GM18517 (cell line): ENCODE data around the gene TANC1.

Experiments
- ATAC-seq: cut with Tn5 transposase; IDR thresholded peaks from one replicate; pipeline ENCODE4 v1.9.1; 2021; ENCODE audit warnings: mild to moderate bottlenecking, moderate library complexity; ENCODE audit not compliant: unreplicated experiment

The TANC1 gene

DNA sequence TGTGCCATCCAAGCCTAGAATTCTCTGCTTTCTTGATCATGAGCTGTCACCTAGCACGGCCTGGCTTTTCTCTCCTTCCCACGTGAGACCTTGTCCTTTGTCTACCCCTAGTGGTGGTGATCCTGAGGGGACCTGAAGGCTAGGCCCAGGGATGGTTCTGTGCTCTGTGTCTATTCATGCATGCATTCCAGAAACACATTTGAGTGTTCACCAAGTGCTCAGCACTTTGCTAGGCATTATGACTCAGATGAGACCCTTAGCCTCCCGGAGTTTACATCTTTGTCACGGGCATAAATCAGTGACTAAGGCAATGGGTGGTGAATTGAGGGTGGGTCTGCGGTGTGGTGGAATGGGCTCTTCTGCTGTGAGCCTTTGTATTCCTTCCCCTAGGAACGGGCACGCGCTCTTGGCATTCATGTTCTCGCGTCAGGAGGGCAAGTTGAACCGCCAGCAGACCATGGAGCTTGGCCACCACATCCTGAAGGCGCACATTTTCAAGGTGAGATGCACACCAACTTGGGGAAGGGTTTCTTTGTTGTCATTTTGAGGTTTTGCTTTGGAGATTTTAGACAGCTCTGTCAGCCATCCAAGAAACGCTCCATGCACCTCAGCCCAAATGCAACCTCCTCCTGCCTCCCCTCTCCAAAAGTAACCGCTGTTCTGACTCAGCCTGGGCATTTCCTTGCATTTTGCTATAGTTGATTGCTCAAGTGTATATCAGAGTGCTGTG is 217.1 kb downstream of the TANC1 start:
- ATAC-seq: peak; percentile 67

DNA sequence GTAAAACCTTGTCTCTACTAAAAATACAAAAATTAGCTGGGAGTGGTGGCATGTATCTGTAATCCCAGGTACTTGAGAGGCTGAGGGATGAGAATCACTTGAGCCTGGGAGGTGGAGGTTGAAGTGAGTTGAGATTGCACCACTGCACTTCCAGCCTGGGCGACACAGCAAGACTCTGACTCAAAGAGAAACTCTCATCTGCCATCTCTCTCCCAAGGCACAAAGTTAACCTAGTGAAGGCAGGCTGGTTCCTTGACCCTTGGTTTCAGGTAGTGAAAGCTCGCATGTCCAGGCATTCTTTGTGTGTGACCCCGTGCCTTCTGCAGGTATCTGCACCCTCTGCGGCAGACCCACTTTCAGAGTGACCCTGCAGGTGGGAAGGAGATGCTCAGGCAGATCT is 218.0 kb downstream of the TANC1 start:
- ATAC-seq: peak; percentile 54

DNA sequence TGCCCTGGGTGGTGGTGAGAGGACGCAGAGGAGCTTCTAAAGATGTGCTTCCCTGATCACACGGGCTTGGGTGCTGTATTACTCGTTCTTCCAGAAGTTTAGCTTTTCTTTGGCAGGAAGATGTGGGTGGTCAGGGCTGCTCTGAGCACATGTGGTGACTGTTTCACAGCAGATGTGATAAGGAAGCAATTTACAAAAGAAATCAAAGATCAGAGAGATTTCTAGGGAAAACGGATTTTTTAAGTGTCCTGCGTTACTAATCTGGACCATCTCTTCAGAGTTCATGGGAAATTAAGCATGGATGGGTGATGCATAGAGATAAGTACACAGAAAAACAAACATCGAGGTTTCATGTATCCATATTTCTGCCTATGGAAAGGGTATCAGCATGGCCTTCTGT is 218.7 kb downstream of the TANC1 start:
- no peak for ATAC-seq

DNA sequence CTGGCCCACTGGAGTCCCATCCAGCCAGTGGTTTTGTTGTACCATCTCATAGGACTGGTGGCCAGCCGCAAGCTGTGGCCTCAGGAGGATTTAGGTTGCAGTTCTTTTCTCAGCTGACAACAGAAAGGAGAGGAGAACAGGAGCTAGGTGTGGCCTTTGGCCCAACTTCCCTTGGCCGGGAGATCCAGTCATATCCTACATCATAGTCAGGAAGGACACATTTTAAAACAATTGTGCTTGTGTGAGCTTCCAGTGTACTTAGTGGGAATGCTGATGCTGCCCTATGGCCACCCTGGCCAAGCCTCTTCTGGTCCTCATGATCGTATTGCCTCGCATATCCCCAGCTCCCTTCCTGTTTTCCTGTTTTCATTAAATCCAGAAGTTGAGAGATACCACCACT is 220.0 kb downstream of the TANC1 start:
- ATAC-seq: no peak

DNA sequence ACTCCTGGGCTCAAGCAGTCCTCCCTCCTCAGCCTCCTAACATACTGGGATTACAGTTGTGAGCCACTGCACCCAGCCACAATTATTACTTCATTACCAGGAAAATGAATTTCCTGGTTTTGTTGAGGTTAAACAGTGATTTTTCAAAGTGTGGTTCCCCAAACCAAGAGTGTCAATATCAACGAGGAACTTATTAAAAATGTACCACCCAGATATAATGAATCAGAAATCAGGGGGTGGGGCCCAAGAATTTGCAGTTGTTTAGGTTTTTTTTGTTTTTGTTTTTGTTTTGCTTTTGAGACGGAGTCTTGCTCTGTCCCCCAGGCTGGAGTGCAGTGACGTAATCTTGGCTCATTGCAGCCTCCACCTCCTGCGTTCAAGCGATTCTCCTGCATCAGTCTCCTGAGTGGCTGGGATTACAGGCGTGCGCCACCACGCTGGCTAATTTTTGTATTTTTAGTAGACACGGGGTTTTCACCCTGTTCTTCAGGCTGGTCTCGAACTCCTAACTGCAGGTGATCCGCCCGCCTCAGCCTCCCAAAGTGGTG is 224.0 kb downstream of the TANC1 start:
- no peak for ATAC-seq

DNA sequence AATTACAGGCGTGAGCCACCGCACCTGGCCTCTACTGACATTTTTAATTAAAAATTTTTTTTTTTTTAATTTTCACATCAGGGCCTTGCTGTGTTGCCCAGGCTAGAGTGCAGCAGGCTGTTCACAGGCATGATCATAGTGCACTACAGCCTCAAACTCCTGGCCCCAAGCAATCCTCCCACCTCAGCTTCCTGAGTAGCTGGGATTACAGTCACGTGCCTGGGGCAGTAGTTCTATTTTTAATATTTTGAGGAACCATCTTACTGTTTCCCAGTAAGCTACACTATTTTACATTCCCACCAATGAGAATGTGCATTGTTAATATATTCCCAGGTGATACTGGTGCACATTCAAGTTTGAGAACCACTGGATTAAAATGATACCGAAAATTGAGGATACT is 225.4 kb downstream of the TANC1 start:
- ATAC-seq: no peak

DNA sequence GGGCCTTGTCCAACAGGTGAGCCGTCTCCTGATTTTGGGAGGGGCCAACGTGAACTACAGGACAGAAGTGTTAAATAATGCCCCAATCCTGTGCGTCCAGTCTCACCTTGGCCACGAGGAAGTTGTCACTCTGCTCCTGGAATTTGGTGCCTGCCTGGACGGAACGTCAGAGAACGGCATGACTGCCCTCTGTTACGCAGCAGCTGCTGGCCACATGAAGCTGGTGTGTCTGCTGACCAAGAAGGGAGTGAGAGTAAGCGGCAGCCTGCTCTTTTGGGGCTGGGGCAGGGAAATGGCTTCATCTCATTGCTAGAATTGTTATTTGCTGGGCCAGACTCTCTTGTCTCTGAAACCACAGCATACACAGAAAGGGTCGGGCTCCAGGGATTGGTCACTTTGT is 225.8 kb downstream of the TANC1 start:
- no peak for ATAC-seq

DNA sequence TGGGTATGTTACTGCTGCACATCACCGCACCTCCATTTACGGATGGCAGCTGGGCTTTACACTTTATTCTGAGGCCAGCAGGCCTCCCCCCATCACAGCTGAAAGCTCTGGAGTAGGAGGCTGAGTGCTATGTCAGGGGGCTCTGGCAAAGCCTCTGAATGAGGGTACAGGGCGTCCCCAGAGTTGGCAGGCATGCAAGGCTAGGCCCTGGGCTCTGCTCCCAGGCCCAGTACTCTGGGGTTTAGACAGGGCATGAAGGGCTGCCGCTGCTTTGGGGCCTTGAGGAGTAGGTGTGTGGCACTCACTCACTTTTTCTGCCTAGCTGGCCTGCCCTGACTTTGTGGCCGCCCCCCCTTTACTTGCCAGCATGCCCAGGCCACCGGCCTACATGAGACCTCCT is 227.3 kb downstream of the TANC1 start:
- no peak for ATAC-seq

DNA sequence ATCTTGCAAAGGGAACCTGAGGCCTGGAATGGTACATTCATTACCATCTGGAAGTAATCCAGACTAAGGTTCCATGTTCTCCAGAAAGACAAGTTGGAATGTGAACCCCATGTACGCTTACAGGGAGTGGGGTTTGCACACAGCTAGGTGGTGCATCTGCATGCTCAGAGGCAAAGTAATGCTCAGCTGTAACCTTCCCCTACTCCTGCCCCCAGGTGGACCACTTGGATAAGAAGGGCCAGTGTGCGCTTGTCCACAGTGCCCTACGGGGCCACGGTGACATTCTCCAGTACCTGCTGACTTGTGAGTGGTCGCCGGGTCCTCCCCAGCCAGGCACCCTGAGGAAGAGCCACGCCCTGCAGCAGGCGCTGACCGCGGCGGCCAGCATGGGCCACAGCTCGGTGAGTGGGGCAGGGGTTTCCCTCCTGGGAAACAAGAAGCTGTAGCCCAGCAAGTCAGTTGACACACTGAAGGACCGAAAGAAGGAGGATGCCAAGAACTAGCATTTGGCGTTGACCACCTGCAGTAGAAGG is 228.0 kb downstream of the TANC1 start:
- ATAC-seq: no peak

DNA sequence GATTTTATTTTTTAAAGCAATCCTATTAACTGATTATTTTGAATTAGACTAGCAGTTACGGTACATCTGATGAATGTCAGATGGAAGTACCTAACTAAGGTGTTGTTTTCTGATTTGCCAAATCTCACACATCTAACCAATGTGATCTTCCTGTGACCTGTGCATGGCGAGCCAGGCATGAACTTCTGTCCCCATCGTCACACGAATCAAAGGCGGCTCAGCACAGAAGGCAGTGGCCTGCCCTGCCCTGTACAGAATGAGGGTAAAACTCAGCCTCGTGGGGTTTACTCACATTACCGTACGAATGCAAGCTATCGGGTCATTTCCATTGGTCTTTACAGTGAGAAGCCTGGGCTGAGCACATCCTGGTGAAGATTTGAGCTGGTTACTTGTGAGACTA is 230.8 kb downstream of the TANC1 start:
- no peak for ATAC-seq

DNA sequence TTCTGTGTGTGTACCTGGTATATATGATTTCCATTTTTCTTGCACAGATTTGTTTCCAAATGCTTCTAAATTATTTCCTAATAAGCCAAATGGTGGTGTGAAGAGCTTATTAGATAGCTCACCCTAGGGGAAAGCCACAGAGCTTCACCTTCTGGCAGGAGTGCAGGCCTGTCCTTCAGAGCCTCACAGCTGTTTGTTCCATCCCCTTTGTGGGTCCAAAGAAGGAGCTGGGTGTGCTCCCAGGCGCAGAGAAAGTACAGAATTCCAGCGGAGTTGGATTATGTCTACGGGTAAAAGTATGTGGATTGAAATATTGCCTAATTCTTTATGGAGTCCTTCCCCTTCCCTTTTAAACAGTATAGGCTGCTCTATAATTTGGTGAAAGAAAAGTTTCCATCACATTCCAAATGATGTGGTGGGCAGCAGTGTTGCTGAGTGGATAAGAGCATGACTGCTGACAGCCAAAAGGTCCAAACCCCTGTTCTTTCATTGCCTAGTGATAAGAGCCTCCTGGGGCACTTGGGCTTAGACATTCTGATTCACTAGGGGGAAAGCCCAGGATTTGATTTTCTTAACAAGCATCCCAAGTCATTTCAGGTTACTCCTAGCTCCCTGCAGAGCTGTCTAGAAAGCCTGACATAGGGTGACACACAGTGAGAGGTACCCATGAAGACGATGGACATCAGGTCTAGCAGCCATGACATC is 231.5 kb downstream of the TANC1 start:
- ATAC-seq: no peak

DNA sequence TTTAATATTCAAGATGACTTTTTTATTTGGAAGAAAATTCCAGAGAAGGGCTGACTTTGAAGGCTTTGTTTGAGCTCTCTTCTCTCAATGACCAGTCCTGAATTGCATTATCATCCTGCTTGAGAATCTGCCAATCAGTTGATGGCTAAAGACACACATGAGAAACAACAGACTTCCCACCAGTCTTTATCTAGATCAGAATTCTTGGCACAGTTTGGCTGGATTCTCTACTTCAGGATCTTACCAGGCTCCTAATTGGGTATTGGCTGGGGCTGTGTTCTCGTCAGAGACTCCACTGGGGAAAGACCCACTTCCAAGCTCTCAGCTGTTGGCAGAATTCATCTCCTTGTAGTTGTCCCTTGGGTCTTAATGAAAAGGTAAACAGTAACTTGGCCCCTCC is 232.1 kb downstream of the TANC1 start:
- no peak for ATAC-seq

DNA sequence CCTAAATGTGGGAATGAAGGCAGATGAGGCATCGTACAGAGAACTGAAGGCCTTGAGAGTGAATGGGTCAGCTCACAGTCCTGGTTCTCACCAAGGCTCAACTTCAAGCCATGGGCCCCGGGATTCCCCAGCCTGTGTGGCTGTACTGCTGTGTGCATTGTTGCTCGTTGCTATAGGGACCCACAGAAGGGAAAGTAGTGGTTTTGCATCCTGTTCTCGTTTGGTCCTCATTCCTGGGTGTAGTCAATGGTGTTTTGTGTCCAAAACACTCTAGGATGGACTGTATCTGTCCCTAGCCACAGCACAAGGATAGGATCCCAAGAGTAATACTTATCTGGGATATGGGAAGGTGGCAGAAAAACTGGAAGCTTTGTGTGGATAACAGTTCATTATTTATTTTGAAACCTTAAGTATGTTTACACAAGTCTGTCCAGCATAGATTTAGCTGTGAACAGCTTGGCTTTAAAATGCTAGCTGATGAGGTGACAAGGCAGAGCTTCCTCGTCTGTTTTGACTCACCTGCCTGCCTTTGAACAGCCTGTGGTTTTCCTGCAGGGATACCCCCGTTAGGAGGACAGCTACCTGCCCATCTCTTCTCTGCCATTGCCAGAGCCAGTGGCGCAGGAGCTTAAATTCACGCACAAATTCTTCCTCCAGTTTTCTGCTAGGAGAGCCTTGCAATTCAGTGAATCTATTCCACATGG is 233.1 kb downstream of the TANC1 start:
- ATAC-seq: peak; percentile 98

DNA sequence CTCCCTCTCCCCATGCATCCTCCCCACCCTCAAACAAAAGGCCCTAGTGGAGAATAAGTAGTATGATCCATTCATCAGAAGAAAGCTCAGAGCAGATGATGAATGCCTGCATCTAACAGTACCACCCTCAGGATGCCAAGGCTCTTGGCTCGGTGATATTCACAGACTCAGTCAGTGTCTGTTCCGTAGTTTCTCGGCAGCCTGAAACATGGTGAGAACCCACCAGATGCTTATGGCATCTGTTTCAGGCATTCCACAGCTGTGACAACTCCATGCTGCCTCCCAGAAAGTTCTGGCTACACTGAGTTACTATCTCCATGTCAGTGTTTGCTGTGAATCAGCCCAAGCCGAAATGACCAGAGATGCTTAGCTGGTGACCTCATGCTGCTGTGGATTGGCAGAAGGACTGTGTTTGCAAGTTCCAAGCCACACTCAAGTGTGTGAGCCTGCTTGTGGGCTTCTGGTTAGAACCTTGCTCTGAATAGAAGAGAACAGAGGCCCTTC is 234.2 kb downstream of the TANC1 start:
- no peak for ATAC-seq

DNA sequence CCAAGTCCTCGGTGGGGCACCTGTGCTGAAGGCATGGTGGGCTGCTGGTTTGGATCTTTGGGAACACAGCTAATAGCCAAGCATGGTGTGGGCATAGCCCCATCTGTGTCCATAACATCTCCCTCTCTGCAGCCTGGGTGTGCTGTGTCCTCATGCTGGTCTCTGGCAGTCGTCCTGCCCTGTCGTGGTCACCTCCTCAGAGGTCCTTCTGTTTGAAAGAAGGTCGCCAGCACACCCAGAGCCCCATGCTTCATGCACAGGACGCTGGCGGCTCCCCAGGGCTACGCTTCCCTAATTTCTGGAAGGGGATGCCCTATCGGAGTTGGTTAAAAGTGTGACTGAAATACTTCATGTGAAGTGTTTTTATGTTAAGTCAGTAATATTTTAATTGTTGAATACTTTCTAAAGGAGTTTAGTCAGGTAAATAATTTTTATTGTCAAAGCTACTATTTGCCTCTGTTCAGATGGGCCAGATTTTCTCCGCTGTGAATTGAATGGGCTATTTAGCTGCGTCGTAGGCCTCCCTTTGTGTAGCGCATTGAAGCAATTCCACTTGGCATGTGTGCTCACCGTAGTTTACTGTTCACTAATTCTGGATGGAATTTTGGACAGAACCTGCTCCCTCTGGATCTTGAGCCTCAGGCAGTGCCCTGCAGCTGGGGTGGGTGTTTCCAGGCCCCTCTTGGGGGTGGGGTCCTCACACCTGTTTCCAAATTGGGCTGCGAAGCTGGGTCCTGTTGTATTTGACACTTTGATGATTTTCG is 236.1 kb downstream of the TANC1 start:
- ATAC-seq: no peak

DNA sequence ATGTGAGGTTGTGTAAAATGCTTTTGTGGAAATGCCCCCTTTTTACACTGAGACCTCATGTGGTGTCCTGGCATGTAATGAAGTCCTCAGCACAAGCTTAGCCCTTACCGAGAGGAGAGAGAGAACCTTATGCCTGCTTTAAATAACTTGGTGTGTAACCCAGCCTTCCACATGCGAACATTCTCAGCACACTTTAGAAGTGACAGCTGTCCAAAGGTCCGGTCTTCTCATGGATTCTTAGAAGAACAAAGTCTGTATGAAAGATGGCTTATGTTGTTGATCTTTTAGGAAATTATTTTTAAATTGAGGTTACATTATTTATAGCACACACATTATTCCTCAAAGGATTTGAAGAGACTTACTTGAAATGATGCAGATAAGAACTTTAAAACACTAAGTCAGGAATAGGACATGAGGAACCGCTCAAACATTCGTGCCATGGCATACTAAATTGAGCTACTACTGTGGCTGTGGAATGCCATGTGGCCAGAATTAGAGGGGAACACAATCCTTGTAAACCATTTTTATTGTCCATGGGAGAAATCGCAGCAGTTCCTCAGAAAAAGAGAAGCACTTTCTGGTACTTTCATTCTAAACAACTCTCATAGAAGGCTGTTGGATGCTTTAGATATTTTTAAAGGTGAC is 238.4 kb downstream of the TANC1 start:
- no peak for ATAC-seq

DNA sequence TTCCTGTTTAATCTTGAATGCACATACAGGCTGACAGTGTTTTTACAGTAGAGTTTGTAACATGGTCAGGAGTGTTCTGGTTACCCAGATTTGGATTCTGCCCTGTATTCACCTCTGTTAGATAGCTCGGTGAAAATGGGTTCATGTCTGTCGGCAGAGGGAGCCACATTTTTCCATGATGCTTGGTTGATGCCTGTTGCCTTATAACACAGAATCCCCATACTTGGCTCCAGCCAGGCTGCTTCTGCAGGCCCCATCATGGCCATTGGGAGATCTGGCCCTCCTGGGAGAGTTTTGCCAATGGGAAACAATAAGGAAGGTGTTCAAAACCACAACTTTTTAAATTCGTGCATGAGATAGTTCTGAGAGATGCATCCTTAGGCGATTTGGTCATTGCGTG is 240.0 kb downstream of the TANC1 start:
- ATAC-seq: no peak

DNA sequence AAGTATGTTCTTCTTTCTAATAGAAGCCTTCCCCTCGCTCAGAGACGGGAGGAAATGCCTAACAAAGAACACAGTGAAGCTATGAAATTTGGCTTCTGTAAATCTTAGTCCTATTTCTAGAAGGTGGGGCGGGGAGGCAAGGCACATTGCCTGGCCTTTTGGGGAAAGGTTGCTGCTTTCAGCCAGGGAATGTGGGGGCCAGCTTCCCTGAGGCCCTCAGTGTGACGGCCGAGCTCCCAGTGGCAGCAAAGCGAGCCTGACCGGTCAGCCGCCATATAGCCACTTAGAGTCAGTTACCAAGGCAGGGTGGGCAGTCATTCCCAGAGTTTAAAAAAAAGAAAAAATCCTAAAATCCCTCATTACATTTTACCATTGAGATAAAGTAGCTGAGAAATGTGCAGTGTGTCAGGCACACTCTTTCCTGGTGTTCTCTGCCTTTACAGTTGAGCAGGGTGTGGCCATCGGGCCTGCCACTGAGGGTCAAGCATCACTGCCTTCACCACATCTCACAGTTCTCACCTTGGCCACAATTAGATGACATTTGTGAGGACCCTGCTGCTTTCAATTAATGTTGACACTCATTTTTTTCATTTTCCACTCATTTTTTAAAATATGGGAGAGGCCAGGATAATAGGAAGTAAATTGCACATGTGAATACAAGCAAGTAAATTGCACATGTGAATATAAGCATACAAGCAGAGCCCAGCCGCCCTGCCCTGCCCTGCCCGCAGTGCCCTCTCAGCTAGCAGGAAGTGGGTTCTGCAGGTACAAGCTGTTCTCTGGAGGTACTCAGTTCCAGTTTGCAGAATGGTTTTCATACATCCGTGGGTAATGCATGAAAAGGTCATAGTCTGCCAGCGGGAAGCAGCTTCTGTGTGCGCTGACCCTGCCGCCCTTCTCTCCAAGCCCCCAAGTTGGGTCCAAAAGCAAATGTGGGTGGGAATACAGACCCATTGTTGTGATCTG is 241.2 kb downstream of the TANC1 start:
- ATAC-seq: peak; percentile 58
